Activated naive CD4-positive, alpha-beta T cell treated with anti-CD3 and anti-CD28 coated beads for 36 hours (primary cell): ENCODE measurements around the gene RRP36. TPM values are rescaled to one million over a fixed set of nuclear protein-coding genes. Genes with fewer than 3 reads are reported as not detected.
"Not testable (repeated sequence)": the region's sequence is repeated elsewhere in the genome, so short reads cannot be mapped to it uniquely, and the experiment has no call there.

ENCODE experiments used
- CTCF ChIA-PET: fragments of 350-600 bp; sonication (Branson Sonifier 250); formaldehyde crosslinking; loops from one replicate; lab custom pipeline; 2021; ENCODE audit warnings: antibody characterized with exemption; lab: Charles Lee
- DNase-seq: peaks from one replicate; pipeline ENCODE4 v3.0.0-alpha.2; 2020
- H3K27ac Mint-ChIP-seq: one replicate; pipeline ENCODE4 v1.8.0; 2021; ENCODE audit warnings: mild to moderate bottlenecking, mixed read lengths
- H3K27me3 Mint-ChIP-seq: one replicate; pipeline ENCODE4 v1.8.0; 2021; ENCODE audit warnings: low read depth, mixed read lengths
- H3K36me3 Mint-ChIP-seq: one replicate; pipeline ENCODE4 v1.8.0; 2021; ENCODE audit warnings: low read depth, mixed read lengths
- H3K4me1 Mint-ChIP-seq: one replicate; pipeline ENCODE4 v1.8.0; 2021; ENCODE audit warnings: low read depth, mixed read lengths
- H3K4me3 Mint-ChIP-seq: one replicate; pipeline ENCODE4 v1.8.0; 2021; ENCODE audit warnings: mild to moderate bottlenecking, moderate library complexity, mixed read lengths
- H3K9me3 Mint-ChIP-seq: one replicate; pipeline ENCODE4 v1.8.0; 2021; ENCODE audit warnings: mixed read lengths
- intact Hi-C: fragments of 100-400 bp; cut with micrococcal nuclease; formaldehyde crosslinking; loops from one replicate; pipeline ENCODE4 v1.15.1; 2023
- total RNA-seq, 2 experiments: library from RNA; stranded (reverse); gene quantifications; one replicate each; pipeline ENCODE4 v1.2.3, GENCODE V29; 2021

RRP36 gene
- total RNA-seq, 2 experiments from 2014 or later: 31.0 to 32.7 TPM

- peaks cover 46% of the 10 kb centered on the region for H3K4me1 Mint-ChIP-seq
- no peaks in the 10 kb centered on the region for H3K27me3 Mint-ChIP-seq
- CTCF ChIA-PET: interaction anchor here (0.6 to 1.4 kb wide), 4 partner anchors 12 to 55 kb away, joined by 3 to 6 read pairs (median 4); partner anchors contain the start of gene CNPY3
- peaks cover 2% of the 10 kb centered on the region for H3K36me3 Mint-ChIP-seq
- DNase-seq: peak; percentile 36
- peak overlapping the region; percentile 81 for H3K27ac Mint-ChIP-seq
- intact Hi-C loops: loop anchor here (1.0 to 10.0 kb wide), 6 partner anchors 29 to 442 kb away; partner anchors contain the start of genes ABCC10, CNPY3, KLC4 and KLHDC3
- H3K9me3 Mint-ChIP-seq: no peaks in the 10 kb centered on the region
- peak overlapping the region; percentile 93 for H3K4me3 Mint-ChIP-seq
Observed at GRCh38 chr6:42984924-42985475, 36.4 kb upstream of the RRP36 start.

- DNase-seq: no peak
- H3K4me1 Mint-ChIP-seq: peaks cover 36% of the 10 kb centered on the region
- H3K4me3 Mint-ChIP-seq: no peak overlapping the region
- no peaks in the 10 kb centered on the region for H3K27me3 Mint-ChIP-seq
- no peaks in the 10 kb centered on the region for H3K9me3 Mint-ChIP-seq
- CTCF ChIA-PET: interaction anchor here (0.7 to 0.8 kb wide), 2 partner anchors 8 to 9 kb away, joined by 3 read pairs; no protein-coding TSS in a partner anchor
- no peak overlapping the region for H3K27ac Mint-ChIP-seq
- H3K36me3 Mint-ChIP-seq: peaks cover 2% of the 10 kb centered on the region
- intact Hi-C loops: loop anchor here (10.0 kb wide), 1 partner anchor 213 kb away; no protein-coding TSS in a partner anchor
Observed at GRCh38 chr6:42987533-42988451, 33.6 kb upstream of the RRP36 start.

- no peaks in the 10 kb centered on the region for H3K9me3 Mint-ChIP-seq
- H3K4me1 Mint-ChIP-seq: peaks cover 37% of the 10 kb centered on the region
- CTCF ChIA-PET: interaction anchor here (0.7 kb wide), 1 partner anchor 9 kb away, joined by 3 read pairs; no protein-coding TSS in a partner anchor
- no peak overlapping the region for H3K4me3 Mint-ChIP-seq
- intact Hi-C loops: loop anchor here (10.0 kb wide), 1 partner anchor 214 kb away; no protein-coding TSS in a partner anchor
- no peak for DNase-seq
- H3K36me3 Mint-ChIP-seq: peaks cover 2% of the 10 kb centered on the region
- H3K27ac Mint-ChIP-seq: no peak overlapping the region
- no peaks in the 10 kb centered on the region for H3K27me3 Mint-ChIP-seq
Observed at GRCh38 chr6:42988486-42989020, 32.9 kb upstream of the RRP36 start.

GRCh38 chr6:42989923-42990322 lies 31.5 kb upstream of the RRP36 start:
- no peak for DNase-seq
- Mint-ChIP-seq H3K27me3 (no peaks in the 10 kb centered on the region), H3K36me3 (peaks cover 2% of the 10 kb centered on the region), H3K9me3 (no peaks in the 10 kb centered on the region), H3K27ac (no peak overlapping the region), H3K4me3 (no peak overlapping the region), H3K4me1 (peaks cover 34% of the 10 kb centered on the region)
- CTCF ChIA-PET: interaction anchor here (0.9 kb wide), 1 partner anchor 65 kb away, joined by 3 read pairs; no protein-coding TSS in a partner anchor
- intact Hi-C loops: loop anchor here (10.0 kb wide), 1 partner anchor 215 kb away; no protein-coding TSS in a partner anchor

- Mint-ChIP-seq H3K4me1 (peaks cover 6% of the 10 kb centered on the region), H3K27me3 (no peaks in the 10 kb centered on the region), H3K36me3 (no peaks in the 10 kb centered on the region), H3K4me3 (no peak overlapping the region), H3K9me3 (no peaks in the 10 kb centered on the region), H3K27ac (no peak overlapping the region)
- DNase-seq: no peak
- CTCF ChIA-PET: no interaction called here
- intact Hi-C loops: no loop called here
Observed at GRCh38 chr6:42993445-42993844, 28.0 kb upstream of the RRP36 start.

GRCh38 chr6:42996513-42996912 lies 24.9 kb upstream of the RRP36 start:
- no peaks in the 10 kb centered on the region for H3K27me3 Mint-ChIP-seq
- peaks cover 2% of the 10 kb centered on the region for H3K36me3 Mint-ChIP-seq
- no peaks in the 10 kb centered on the region for H3K9me3 Mint-ChIP-seq
- H3K4me3 Mint-ChIP-seq: no peak overlapping the region
- no peak overlapping the region for H3K27ac Mint-ChIP-seq
- intact Hi-C loops: no loop called here
- DNase-seq: no peak
- CTCF ChIA-PET: interaction anchor here (0.6 to 2.3 kb wide), 4 partner anchors 9 to 147 kb away, joined by 3 to 7 read pairs (median 5); no protein-coding TSS in a partner anchor
- peaks cover 4% of the 10 kb centered on the region for H3K4me1 Mint-ChIP-seq

- intact Hi-C loops, H3K36me3 Mint-ChIP-seq, DNase-seq, H3K27me3 Mint-ChIP-seq, H3K9me3 Mint-ChIP-seq, H3K27ac Mint-ChIP-seq, H3K4me1 Mint-ChIP-seq, H3K4me3 Mint-ChIP-seq, CTCF ChIA-PET: not testable (repeated sequence)
Observed at GRCh38 chr6:42998205-42998604, 23.2 kb upstream of the RRP36 start.

- intact Hi-C loops: no loop called here
- no peak overlapping the region for H3K4me3 Mint-ChIP-seq
- DNase-seq: no peak
- peaks cover 5% of the 10 kb centered on the region for H3K36me3 Mint-ChIP-seq
- CTCF ChIA-PET: interaction anchor here (0.6 to 0.7 kb wide), 3 partner anchors 39 to 1112 kb away, joined by 3 to 4 read pairs (median 3); no protein-coding TSS in a partner anchor
- no peak overlapping the region for H3K27ac Mint-ChIP-seq
- H3K9me3 Mint-ChIP-seq: no peaks in the 10 kb centered on the region
- no peaks in the 10 kb centered on the region for H3K4me1 Mint-ChIP-seq
- H3K27me3 Mint-ChIP-seq: no peaks in the 10 kb centered on the region
Observed at GRCh38 chr6:43001843-43002242, 19.6 kb upstream of the RRP36 start.

- intact Hi-C loops: no loop called here
- H3K27me3 Mint-ChIP-seq: no peaks in the 10 kb centered on the region
- no peaks in the 10 kb centered on the region for H3K9me3 Mint-ChIP-seq
- CTCF ChIA-PET: interaction anchor here (0.7 kb wide), 1 partner anchor 187 kb away, joined by 3 read pairs; no protein-coding TSS in a partner anchor
- peaks cover 4% of the 10 kb centered on the region for H3K4me1 Mint-ChIP-seq
- no peak overlapping the region for H3K27ac Mint-ChIP-seq
- H3K4me3 Mint-ChIP-seq: no peak overlapping the region
- peaks cover 17% of the 10 kb centered on the region for H3K36me3 Mint-ChIP-seq
- no peak for DNase-seq
Observed at GRCh38 chr6:43005844-43006243, 15.6 kb upstream of the RRP36 start.

GRCh38 chr6:43006251-43006650 lies 15.2 kb upstream of the RRP36 start:
- CTCF ChIA-PET: interaction anchor here (0.7 kb wide), 1 partner anchor 186 kb away, joined by 3 read pairs; no protein-coding TSS in a partner anchor

GRCh38 chr6:43007126-43007525 lies 14.3 kb upstream of the RRP36 start:
- Mint-ChIP-seq H3K9me3 (no peaks in the 10 kb centered on the region), H3K27me3 (no peaks in the 10 kb centered on the region), H3K4me3 (no peak overlapping the region), H3K4me1 (peaks cover 15% of the 10 kb centered on the region), H3K27ac (no peak overlapping the region), H3K36me3 (peaks cover 17% of the 10 kb centered on the region)
- CTCF ChIA-PET: no interaction called here
- DNase-seq: no peak
- intact Hi-C loops: no loop called here

More at GRCh38 chr6:43006251-43006650, 15.2 kb upstream of the RRP36 start:
- intact Hi-C loops: no loop called here
- Mint-ChIP-seq H3K27ac (no peak overlapping the region), H3K4me3 (no peak overlapping the region), H3K27me3 (no peaks in the 10 kb centered on the region), H3K4me1 (peaks cover 6% of the 10 kb centered on the region), H3K9me3 (no peaks in the 10 kb centered on the region), H3K36me3 (peaks cover 16% of the 10 kb centered on the region)
- no peak for DNase-seq

GRCh38 chr6:43009124-43009523 lies 12.3 kb upstream of the RRP36 start:
- CTCF ChIA-PET: interaction anchor here (1.2 to 2.3 kb wide), 2 partner anchors 29 to 134 kb away, joined by 3 to 9 read pairs; no protein-coding TSS in a partner anchor
- intact Hi-C loops: loop anchor here (1.0 kb wide), 1 partner anchor 134 kb away; no protein-coding TSS in a partner anchor
- peaks cover 28% of the 10 kb centered on the region for H3K4me1 Mint-ChIP-seq
- peaks cover 26% of the 10 kb centered on the region for H3K36me3 Mint-ChIP-seq
- no peak overlapping the region for H3K4me3 Mint-ChIP-seq
- H3K27ac Mint-ChIP-seq: no peak overlapping the region
- no peaks in the 10 kb centered on the region for H3K9me3 Mint-ChIP-seq
- H3K27me3 Mint-ChIP-seq: no peaks in the 10 kb centered on the region
- peak; percentile 58 for DNase-seq
